GM23248 (cell line): ENCODE data around the gene LIMCH1.

Experiments used
- EZH2 ChIP-seq: fragments of 200-600 bp; sonication (generic); IDR thresholded peaks from 2 replicates; pipeline ENCODE4 v1.6.1; 2018; ENCODE audit warnings: antibody characterized with exemption, mild to moderate bottlenecking; ENCODE audit not compliant: insufficient read depth, poor library complexity, severe bottlenecking
- EZH2phosphoT487 ChIP-seq: fragments of 200-600 bp; sonication (generic); IDR thresholded peaks from 2 replicates; pipeline ENCODE4 v1.6.1; 2018; ENCODE audit warnings: antibody characterized with exemption, moderate library complexity, mild to moderate bottlenecking, low read depth; ENCODE audit not compliant: insufficient read depth

- TF ChIP-seq EZH2 (peak; percentile 61), EZH2phosphoT487 (no peak)
Observed at GRCh38 chr4:41746440-41747229, 208.7 kb downstream of the LIMCH1 start.
